ENCODE measurements around the gene TIMD4. TPM values are rescaled to one million over a fixed set of nuclear protein-coding genes. Genes with fewer than 3 reads are reported as not detected.

The TIMD4 gene
- total RNA-seq, 1 donor from 2014 or later = 0.20 TPM

Other genes with a start within 250 kb of the TIMD4 start
- not detected for gene PPP1R2B, start 112.9 kb downstream of the TIMD4 start, total RNA-seq
- gene HAVCR1, start 95.9 kb upstream of the TIMD4 start, total RNA-seq = not detected
- gene HAVCR2, start 145.8 kb upstream of the TIMD4 start, total RNA-seq = 0.88 TPM
- 6.4 TPM for gene MED7, start 179.6 kb upstream of the TIMD4 start, total RNA-seq
- not detected for gene GARIN3, start 203.0 kb upstream of the TIMD4 start, total RNA-seq
- gene ITK, start 217.6 kb upstream of the TIMD4 start, total RNA-seq = 0.40 TPM